ENCODE data around the gene ZNF385B.

- no peak for TF ChIP-seq CTCF (IDR thresholded peaks at IDR 0.05)
- no peak for TF ChIP-seq POLR2A (IDR thresholded peaks at IDR 0.05)
These were observed 247.3 kb downstream of the ZNF385B start for GRCh38 chr2:179614121-179614520.

All from ovary (tissue), 3 donors.